H1 (cell line): ENCODE results near the gene RNF5. TPM values are rescaled to one million over a fixed set of nuclear protein-coding genes. Genes with fewer than 3 reads are reported as not detected.

Experiments
- CBX8 ChIP-seq: fragments of 300-800, 300-1000 bp; sonication (generic); IDR thresholded peaks from 2 replicates; pipeline ENCODE4 v1.7.1; 2016; ENCODE audit warnings: low read depth, low read length, borderline replicate concordance
- CHD7 ChIP-seq: fragments of 300-600 bp; sonication (generic); IDR thresholded peaks from 2 replicates; pipeline ENCODE4 v1.7.1; 2012; ENCODE audit warnings: low read length, moderate library complexity, mild to moderate bottlenecking, inconsistent platforms; ENCODE audit not compliant: insufficient replicate concordance
- EGR1 ChIP-seq: IDR thresholded peaks from 2 replicates; pipeline ENCODE4 v1.6.1; 2011; ENCODE audit warnings: low read depth, low read length, borderline replicate concordance
- EP300 ChIP-seq, 2 experiments: IDR thresholded peaks; 1 replicate in 1 of 2; 2 replicates in 1 of 2; pipeline ENCODE4 v1.6.1; 2011 to 2012; ENCODE audit warnings: low read depth in 2 of 2, low read length in 2 of 2, mild to moderate bottlenecking in 2 of 2, borderline replicate concordance in 1 of 2, inconsistent platforms in 1 of 2, moderate library complexity in 1 of 2
- GABPA ChIP-seq: IDR thresholded peaks from 2 replicates; pipeline ENCODE4 v1.6.1; 2011; ENCODE audit warnings: mild to moderate bottlenecking, low read length, moderate library complexity, borderline replicate concordance; ENCODE audit not compliant: insufficient read depth
- JUND ChIP-seq: IDR thresholded peaks from 2 replicates; pipeline ENCODE4 v1.6.1; 2011; ENCODE audit warnings: mild to moderate bottlenecking, improper control_type of control experiment, low read length
- MAFK ChIP-seq: IDR thresholded peaks from 2 replicates; pipeline ENCODE4 v1.6.1; 2012; ENCODE audit warnings: low read depth, mild to moderate bottlenecking, improper control_type of control experiment, low read length
- POLR2A ChIP-seq, 2 experiments: IDR thresholded peaks; 1 replicate in 1 of 2; 2 replicates in 1 of 2; pipeline ENCODE4 v1.6.1; 2011; ENCODE audit warnings: low read depth in 2 of 2, low read length in 2 of 2, mild to moderate bottlenecking in 2 of 2; ENCODE audit errors: control extremely low read depth in 1 of 2
- SIN3A ChIP-seq, 2 experiments: IDR thresholded peaks in 1 of 2; conservative IDR thresholded peaks in 1 of 2; 2 replicates each; pipeline ENCODE4 v1.6.1; 2011 to 2012; ENCODE audit warnings: low read length in 2 of 2, improper control_type of control experiment in 1 of 2, low read depth in 1 of 2, mild to moderate bottlenecking in 1 of 2
- SIX5 ChIP-seq: IDR thresholded peaks from 2 replicates; pipeline ENCODE4 v1.6.1; 2011; ENCODE audit warnings: mild to moderate bottlenecking, low read depth, low read length
- USF2 ChIP-seq: IDR thresholded peaks from 2 replicates; pipeline ENCODE4 v1.6.1; 2011; ENCODE audit warnings: low read length, improper control_type of control experiment
- polyA plus RNA-seq, 7 experiments: library from polyadenylated mRNA; depleted of rRNA in 3 of 7; stranded (reverse) in 5 of 7; unstranded in 2 of 7; fragments of >200 nt in 5 of 7; fragments of 200-250 nt in 2 of 7; gene quantifications; 1 replicate in 5 of 7; 2 replicates in 1 of 7; 4 replicates in 1 of 7; pipeline versions ENCODE4 v1.2.1 to v1.2.3, GENCODE V29; 2011 to 2013; ENCODE audit warnings: missing spikeins in 2 of 7, mixed read lengths in 2 of 7
- total RNA-seq: library from RNA; stranded (reverse); fragmentation: NEBNext Ultra II Directional; extraction: Animal tissue kit (Norgen Biotek cat#: 25700); gene quantifications from 2 replicates; pipeline ENCODE4 v1.2.1, GENCODE V29; 2021

The RNF5 gene
- total and polyA plus RNA-seq, 2 of the 8 experiments (the other 6 are each of a cell fraction or from before 2014, with no cell fraction given) = 90.0 to 158 TPM

DNA sequence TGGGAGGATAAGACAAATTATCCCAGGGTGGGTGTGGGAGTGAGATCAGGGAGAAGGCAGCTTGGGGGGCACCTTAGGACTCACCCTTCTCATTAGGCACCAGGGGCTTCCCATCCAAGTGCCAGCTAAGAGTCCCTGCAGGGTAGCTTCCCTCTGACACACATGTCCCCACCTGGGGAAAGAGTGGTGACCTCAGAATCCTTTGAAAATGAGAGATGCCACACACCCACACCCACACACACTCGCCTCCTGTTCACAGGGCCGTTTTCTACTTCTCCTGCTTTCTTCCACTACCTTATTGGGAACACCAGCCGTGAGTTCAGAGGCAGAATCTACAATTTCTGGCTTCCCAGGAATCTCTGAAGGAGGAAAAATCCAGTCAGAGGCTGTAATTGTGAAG is 4.8 kb downstream of the RNF5 start (continued):
- TF ChIP-seq CHD7 (no peak), USF2 (no peak), CBX8 (no peak), EGR1 (no peak), SIX5 (no peak), EP300 (IDR thresholded peaks at IDR 0.05; ENCODE audit: borderline replicate concordance in 1 of 2, low read depth in 2 of 2, low read length in 2 of 2) (no peak), JUND (no peak), POLR2A (IDR thresholded peaks at IDR 0.05; ENCODE audit: control extremely low read depth in 1 of 2, low read depth in 2 of 2, low read length in 2 of 2) (no peak), SIN3A (conservative IDR thresholded peaks at IDR 0.05 in 1 of 2, IDR thresholded peaks at IDR 0.05 in 1 of 2; ENCODE audit: low read depth in 1 of 2, low read length in 2 of 2) (no peak), GABPA (no peak), MAFK (no peak)
